NCI-H526 treated with DMSO at 0.1 percent for 48 hours (cell line): ENCODE data around the gene DENND5A.
"Not testable (repeated sequence)": the region's sequence is repeated elsewhere in the genome, so short reads cannot be mapped to it uniquely, and the experiment has no call there.

Experiments used
- DNase-seq: peaks from one replicate; lab custom pipeline; 2025; lab: John Stamatoyannopoulos, UW

The DENND5A gene

DNA sequence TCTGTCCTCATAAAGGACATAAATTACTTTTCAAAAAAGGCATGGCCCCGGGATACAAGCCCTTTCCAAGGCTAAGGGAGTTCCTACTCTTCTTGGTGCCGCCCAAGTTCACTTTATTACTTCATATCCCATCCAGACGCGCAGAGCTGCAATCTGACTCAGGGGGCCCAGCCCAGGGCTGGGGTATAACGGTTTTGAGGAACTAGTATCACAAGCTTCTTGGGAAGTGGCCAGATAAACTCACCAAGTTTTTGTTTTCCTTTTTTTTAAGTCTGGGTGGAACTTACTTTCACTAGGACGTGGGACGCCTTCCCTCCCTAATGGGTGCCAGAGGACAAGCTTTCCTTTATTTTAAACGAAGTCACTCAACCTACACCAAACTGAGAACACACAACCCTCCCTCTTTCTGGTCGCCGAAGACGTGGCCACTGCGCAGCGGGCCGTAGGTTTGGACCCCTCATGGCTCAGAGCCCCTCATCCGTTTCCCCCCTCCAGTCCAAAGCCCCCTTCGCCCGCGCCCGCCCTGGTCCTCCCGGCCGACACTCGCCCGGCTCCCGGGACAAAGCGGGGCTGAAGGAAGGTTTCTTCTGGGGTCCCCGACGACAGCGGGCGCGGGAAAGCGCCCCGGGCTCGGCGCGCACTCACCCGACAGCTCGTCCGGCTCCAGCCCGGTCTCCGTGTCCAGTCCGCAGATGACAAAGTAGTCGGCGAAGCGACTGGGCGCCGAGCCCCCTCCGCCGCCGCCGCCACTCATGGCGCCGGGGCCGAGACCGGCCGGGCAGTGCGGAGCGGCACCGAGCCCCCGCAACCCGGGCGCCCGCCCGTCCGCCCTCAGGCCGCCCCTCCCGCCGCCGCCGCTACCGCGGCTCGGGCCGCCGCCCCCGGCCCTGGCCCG, 587 bp downstream of the DENND5A start:
- no peak for DNase-seq

- no peak for DNase-seq
Measured at GRCh38 chr11:9263840-9264315, 1.3 kb downstream of the DENND5A start.

DNA sequence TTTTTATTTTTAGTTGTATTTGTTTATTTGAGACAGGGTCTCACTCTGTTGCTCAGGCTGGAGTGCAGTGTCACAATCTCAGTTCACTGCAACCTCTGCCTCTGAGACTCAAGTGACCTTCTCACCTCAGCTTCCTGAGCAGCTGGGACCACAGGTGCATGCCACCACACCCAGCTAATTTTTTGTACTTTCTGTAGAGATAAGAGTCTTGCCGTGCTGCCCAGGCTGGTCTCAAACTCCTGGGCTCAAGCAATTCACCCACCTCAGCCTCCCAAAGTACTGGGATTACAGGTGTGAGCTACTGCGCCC, 4.4 kb downstream of the DENND5A start:
- not testable (repeated sequence) for DNase-seq

- no peak for DNase-seq
Measured at GRCh38 chr11:9259981-9260837, 4.9 kb downstream of the DENND5A start.

DNA sequence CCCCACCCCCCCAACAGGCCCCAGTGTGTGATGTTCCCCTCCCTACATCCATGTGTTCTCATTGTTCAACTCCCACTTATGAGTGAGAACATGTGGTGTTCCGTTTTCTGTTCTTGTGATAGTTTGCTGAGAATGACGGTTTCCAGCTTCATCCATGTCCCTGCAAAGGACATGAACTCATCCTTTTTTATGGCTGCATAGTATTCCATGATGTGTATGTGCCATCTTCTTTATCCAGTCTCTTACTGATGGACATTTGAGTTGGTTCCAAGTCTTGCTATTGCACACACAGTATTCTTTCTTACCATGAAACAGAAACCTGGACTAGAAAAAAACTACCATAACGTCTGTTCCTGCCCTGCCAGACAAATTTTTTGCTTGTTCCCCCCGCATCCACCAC, 6.9 kb downstream of the DENND5A start:
- DNase-seq = not testable (repeated sequence)

- no peak for DNase-seq
Measured at GRCh38 chr11:9254416-9254815, 10.7 kb downstream of the DENND5A start.

DNA sequence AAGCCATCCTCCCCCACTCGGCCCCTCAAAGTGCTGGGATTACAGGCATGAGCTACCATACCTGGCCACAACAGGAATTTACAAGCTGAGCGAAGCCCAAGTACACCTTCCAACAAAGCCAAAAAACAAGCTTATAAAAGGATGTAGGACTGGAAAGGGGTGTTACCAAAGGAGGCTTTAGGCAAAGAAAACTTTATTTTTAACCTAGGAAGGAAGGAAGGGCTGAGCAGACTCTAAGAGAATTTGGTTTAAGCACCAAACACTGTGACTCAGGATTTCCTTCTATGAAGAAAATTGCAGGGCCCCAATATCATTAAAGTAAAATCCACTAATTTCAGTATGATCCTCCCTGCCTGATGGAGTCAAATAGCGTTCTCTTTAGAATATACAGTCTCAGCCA, 12.1 kb downstream of the DENND5A start:
- DNase-seq = no peak

- no peak for DNase-seq
Measured at GRCh38 chr11:9251311-9251710, 13.8 kb downstream of the DENND5A start.

DNA sequence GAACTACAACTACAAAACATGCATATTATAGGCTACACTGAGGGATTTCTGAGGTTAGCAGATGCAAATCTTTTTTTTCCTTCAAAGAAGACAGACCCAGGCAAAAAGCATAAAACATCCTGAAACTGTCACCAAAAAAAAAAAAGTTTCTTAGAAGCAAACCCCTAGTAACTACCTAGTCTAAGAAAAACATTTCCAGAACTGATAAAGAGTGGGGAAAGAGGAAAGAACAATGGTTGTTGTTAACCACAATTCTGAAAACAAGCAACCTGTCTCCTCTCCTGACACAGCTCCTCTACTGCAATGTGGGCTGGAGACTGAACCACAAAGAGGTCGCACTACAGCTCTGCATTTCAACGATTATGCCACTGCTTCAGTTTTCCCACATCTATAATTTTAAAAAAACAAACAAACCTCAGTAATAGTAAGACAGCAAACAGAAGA, 15.0 kb downstream of the DENND5A start:
- no peak for DNase-seq

GRCh38 chr11:9249252-9249651, 15.9 kb downstream of the DENND5A start:
- DNase-seq = no peak

DNA sequence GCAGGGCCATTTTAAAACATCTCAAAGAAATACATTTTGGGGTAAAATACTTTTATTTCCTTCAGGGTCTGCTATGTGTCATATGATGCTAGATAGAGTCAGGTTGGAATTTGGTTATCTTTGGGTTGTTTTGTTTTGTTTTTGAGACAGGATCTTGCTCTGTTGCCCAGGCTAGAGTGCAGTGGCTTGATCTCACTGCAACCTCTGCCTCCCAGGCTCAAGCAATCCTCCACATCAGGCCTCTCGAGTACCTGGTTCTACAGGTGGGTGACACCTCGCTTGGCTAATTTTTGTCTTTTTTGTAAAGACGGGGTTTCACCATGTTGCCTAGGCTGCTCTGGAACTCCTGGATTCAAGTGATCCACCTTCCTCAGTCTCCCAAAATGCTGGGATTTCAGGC, 17.3 kb downstream of the DENND5A start:
- DNase-seq = no peak

GRCh38 chr11:9236242-9236641, 28.9 kb downstream of the DENND5A start:
- DNase-seq = not testable (repeated sequence)

GRCh38 chr11:9232482-9232881, 32.7 kb downstream of the DENND5A start:
- no peak for DNase-seq

- DNase-seq = no peak
Measured at GRCh38 chr11:9231848-9232177, 33.3 kb downstream of the DENND5A start.

GRCh38 chr11:9230296-9230695, 34.9 kb downstream of the DENND5A start:
- DNase-seq = no peak

GRCh38 chr11:9228091-9228490, 37.1 kb downstream of the DENND5A start:
- no peak for DNase-seq

GRCh38 chr11:9225748-9226298, 39.3 kb downstream of the DENND5A start:
- no peak for DNase-seq

GRCh38 chr11:9222654-9223053, 42.5 kb downstream of the DENND5A start:
- no peak for DNase-seq

- not testable (repeated sequence) for DNase-seq
Measured at GRCh38 chr11:9220853-9221252, 44.3 kb downstream of the DENND5A start.

- DNase-seq = no peak
Measured at GRCh38 chr11:9219572-9219971, 45.6 kb downstream of the DENND5A start.

- DNase-seq = no peak
Measured at GRCh38 chr11:9219115-9219514, 46.0 kb downstream of the DENND5A start.

- no peak for DNase-seq
Measured at GRCh38 chr11:9214765-9215164, 50.4 kb downstream of the DENND5A start.

DNA sequence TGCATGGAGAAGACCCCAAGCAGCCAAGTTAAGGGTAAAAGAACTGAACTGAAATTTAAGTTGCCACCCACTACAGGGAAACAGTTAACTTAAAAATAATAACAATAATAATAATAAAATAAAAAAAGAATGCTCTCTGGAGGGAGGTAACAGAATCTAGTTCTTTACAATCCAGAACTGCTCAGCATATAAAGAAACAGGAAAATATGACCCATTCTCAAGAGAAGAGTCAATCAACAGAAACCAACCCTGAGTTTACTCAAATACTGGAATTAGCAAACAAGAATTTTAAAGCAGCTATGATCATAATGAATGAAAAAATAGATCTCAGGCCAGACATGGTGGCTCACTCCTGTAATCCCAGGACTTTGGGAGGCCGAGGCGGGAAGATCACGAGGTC, 53.8 kb downstream of the DENND5A start:
- no peak for DNase-seq
